GM20431 (cell line): Measurements from ENCODE around the gene MT1M.
"Not testable (repeated sequence)": the region's sequence is repeated elsewhere in the genome, so short reads cannot be mapped to it uniquely, and the experiment has no call there.

ENCODE experiments used
- in situ Hi-C: fragments of 300-500 bp; cut with MseI, MboI; formaldehyde crosslinking; loops from one replicate; pipeline ENCODE4 v1.15.0; 2020; ENCODE audit warnings: low sequenced_read_pairs; ENCODE audit not compliant: unreplicated experiment

MT1M gene

GRCh38 chr16:56608043-56608875, 24.2 kb upstream of the MT1M start, which contains the start of gene MT2A:
TSS of gene MT2A (plus strand) at chr16:56608584. CDS start at chr16:56608656, 72 bp downstream.
- in situ Hi-C loops = no loop called here

- in situ Hi-C loops = no loop called here
These were observed 23.5 kb upstream of the MT1M start for GRCh38 chr16:56608876-56609462.

GRCh38 chr16:56609463-56609921, 23.0 kb upstream of the MT1M start:
- in situ Hi-C loops = no loop called here

GRCh38 chr16:56610017-56610608, 22.3 kb upstream of the MT1M start:
- in situ Hi-C loops = no loop called here

- in situ Hi-C loops = no loop called here
These were observed 21.8 kb upstream of the MT1M start for GRCh38 chr16:56610609-56611111.

- in situ Hi-C loops = no loop called here
These were observed 21.1 kb upstream of the MT1M start for GRCh38 chr16:56611281-56611833.

- in situ Hi-C loops = no loop called here
These were observed 18.8 kb upstream of the MT1M start for GRCh38 chr16:56613706-56614105.

- in situ Hi-C loops = no loop called here
These were observed 17.9 kb upstream of the MT1M start for GRCh38 chr16:56614549-56614991.

- in situ Hi-C loops = no loop called here
These were observed 17.1 kb upstream of the MT1M start for GRCh38 chr16:56615353-56615752.

GRCh38 chr16:56616608-56617211, 15.7 kb upstream of the MT1M start:
- in situ Hi-C loops = no loop called here

- in situ Hi-C loops = no loop called here
These were observed 15.0 kb upstream of the MT1M start for GRCh38 chr16:56617212-56618085.

GRCh38 chr16:56618138-56618537, 14.3 kb upstream of the MT1M start:
- in situ Hi-C loops = no loop called here

- in situ Hi-C loops = no loop called here
These were observed 12.0 kb upstream of the MT1M start for GRCh38 chr16:56620339-56620897.

GRCh38 chr16:56621665-56622445, 10.6 kb upstream of the MT1M start:
- in situ Hi-C loops = not testable (repeated sequence)

- in situ Hi-C loops = not testable (repeated sequence)
These were observed 9.3 kb upstream of the MT1M start for GRCh38 chr16:56623184-56623583.

GRCh38 chr16:56623637-56624036, 8.8 kb upstream of the MT1M start:
- in situ Hi-C loops = no loop called here

- in situ Hi-C loops = no loop called here
These were observed 7.1 kb upstream of the MT1M start, which contains the start of gene MT1E for GRCh38 chr16:56625140-56625942. TSS of gene MT1E (plus strand) at chr16:56625781. CDS start at chr16:56625852, 71 bp downstream.
